Esophagus squamous epithelium (tissue), 5 donors: ENCODE data around the gene SAG. TPM values are rescaled to one million over a fixed set of nuclear protein-coding genes. Genes with fewer than 3 reads are reported as not detected.

Source experiments
- DNase-seq: peaks from one replicate; lab custom pipeline; 2025; lab: John Stamatoyannopoulos, UW
- H3K27ac ChIP-seq, 4 donors: fragments of 200-600 bp; sonication (generic); one replicate each; pipeline ENCODE4 v1.5.1; 2016 to 2019; ENCODE audit warnings: mild to moderate bottlenecking in 1 of 4
- H3K27me3 ChIP-seq, 4 donors: fragments of 200-600 bp; sonication (generic); 1 replicate in 3 of 4; 2 replicates in 1 of 4; pipeline versions ENCODE4 v1.5.1 to v1.6.0; 2017 to 2021; ENCODE audit warnings: antibody characterized with exemption in 1 of 4
- H3K36me3 ChIP-seq, 3 donors: fragments of 200-600 bp; sonication (generic); one replicate each; pipeline ENCODE4 v1.5.1; 2016 to 2019
- H3K4me1 ChIP-seq, 3 donors: fragments of 200-600 bp; sonication (generic); one replicate each; pipeline ENCODE4 v1.5.1; 2017 to 2019
- H3K4me3 ChIP-seq, 4 donors: fragments of 200-600 bp; sonication (generic); 1 replicate in 3 of 4; 2 replicates in 1 of 4; pipeline ENCODE4 v1.5.1; 2016 to 2019; ENCODE audit warnings: mild to moderate bottlenecking in 2 of 4, moderate library complexity in 1 of 4
- H3K9me3 ChIP-seq, 3 donors: fragments of 200-600 bp; sonication (generic); one replicate each; pipeline ENCODE4 v1.5.1; 2016 to 2019
- POLR2A ChIP-seq, 4 donors: fragments of 450-650 bp; IDR thresholded peaks; one replicate each; pipeline ENCODE4 v1.6.1; 2017; ENCODE audit warnings: antibody characterized with exemption in 4 of 4, mild to moderate bottlenecking in 4 of 4, moderate library complexity in 3 of 4
- WGBS, 2 donors: methylation state at CpG; one replicate each; pipeline ENCODE4 v1.1.5; 2018; 5-methylcytosine and 5-hydroxymethylcytosine counted together
- intact Hi-C: fragments of 100-400 bp; cut with DNase I; formaldehyde crosslinking; loops from one replicate; pipeline ENCODE4 v1.15.0; 2022
- total RNA-seq, 4 donors: library from RNA; depleted of rRNA; stranded (reverse); fragments of >200 nt; gene quantifications; one replicate each; pipeline ENCODE4 v1.1.0, GENCODE V29; 2016
- TF ChIP-seq, protein P1 (sequence below), 6 experiments: fragments of 450-650 bp in 4 of 6; fragments of 200-600 bp in 2 of 6; sonication (generic) in 2 of 6; IDR thresholded peaks; one replicate each; pipeline ENCODE4 v1.5.1; 2016 to 2019; ENCODE audit warnings: antibody characterized with exemption in 6 of 6, mild to moderate bottlenecking in 4 of 6, moderate library complexity in 4 of 6
- donor health status: DM: yes; HTN: yes; CAD: no.

Gene SAG
- total RNA-seq, 4 donors from 2014 or later = not detected

DNA sequence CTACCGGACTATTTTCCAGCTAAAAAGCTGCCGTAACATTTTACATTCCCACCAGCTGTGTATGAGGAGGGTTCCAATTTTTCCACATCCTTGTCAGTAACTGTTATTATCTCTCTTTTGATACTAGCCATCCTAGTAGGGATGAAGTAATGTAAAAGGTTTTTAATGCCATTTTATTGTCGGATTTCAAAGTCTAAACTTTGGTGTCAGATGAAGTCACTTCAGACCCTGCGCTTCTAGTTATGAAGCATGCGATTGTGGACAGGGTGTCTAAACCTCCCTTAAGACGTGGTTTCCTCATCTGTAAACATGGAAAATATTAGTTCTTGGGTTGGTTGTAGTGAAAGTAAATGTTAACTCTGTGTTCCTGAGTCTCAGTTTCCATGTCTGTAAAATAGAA, 51.3 kb downstream of the SAG start:
- Histone ChIP-seq H3K27ac (no peak overlapping the region), H3K36me3 (peaks cover 0 to 6% (median 0%) of the 10 kb centered on the region in 3 donors), H3K27me3 (no peaks in the 10 kb centered on the region), H3K9me3 (no peaks in the 10 kb centered on the region), H3K4me1 (peaks cover 8 to 27% (median 8%) of the 10 kb centered on the region in 3 donors), H3K4me3 (no peak overlapping the region)
- no peak for DNase-seq
- intact Hi-C loops = loop anchor here (10.0 kb wide), 1 partner anchor 86 kb away; no protein-coding TSS in a partner anchor
- WGBS, 2 donors = 80 to 88% methylated on average over 6 of the region's 6 CpGs
- TF ChIP-seq POLR2A (IDR thresholded peaks at IDR 0.05) = no peak

DNA sequence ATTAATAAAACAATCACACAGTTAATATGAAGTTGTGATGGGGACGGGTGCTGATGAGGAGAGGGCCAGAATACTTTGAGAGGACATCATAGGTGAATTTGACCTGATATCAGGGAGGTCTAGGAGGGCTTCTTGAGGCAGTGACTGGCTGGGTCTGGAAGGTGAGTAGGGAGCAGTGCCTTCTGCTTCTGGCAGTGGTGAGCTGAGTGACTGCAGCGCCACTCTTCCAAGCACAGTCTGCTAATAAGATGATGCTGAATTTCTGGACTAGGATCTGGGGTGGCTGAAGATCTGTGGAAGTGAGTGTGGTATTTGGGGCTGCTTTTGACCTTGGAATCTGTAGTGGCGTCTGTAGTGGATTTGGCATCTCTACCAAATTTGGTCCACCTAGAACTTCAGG, 52.2 kb downstream of the SAG start:
- Histone ChIP-seq H3K4me3 (no peak overlapping the region), H3K27ac (no peak overlapping the region), H3K9me3 (no peaks in the 10 kb centered on the region), H3K4me1 (peaks cover 6 to 25% (median 8%) of the 10 kb centered on the region in 3 donors), H3K36me3 (peaks cover 0 to 8% (median 0%) of the 10 kb centered on the region in 3 donors), H3K27me3 (no peaks in the 10 kb centered on the region)
- 83 to 90% methylated on average over 3 of the region's 3 CpGs for WGBS, 2 donors
- intact Hi-C loops = loop anchor here (10.0 kb wide), 1 partner anchor 85 kb away; no protein-coding TSS in a partner anchor
- no peak for DNase-seq
- TF ChIP-seq POLR2A (IDR thresholded peaks at IDR 0.05) = no peak
- TF ChIP-seq, protein P1, sequence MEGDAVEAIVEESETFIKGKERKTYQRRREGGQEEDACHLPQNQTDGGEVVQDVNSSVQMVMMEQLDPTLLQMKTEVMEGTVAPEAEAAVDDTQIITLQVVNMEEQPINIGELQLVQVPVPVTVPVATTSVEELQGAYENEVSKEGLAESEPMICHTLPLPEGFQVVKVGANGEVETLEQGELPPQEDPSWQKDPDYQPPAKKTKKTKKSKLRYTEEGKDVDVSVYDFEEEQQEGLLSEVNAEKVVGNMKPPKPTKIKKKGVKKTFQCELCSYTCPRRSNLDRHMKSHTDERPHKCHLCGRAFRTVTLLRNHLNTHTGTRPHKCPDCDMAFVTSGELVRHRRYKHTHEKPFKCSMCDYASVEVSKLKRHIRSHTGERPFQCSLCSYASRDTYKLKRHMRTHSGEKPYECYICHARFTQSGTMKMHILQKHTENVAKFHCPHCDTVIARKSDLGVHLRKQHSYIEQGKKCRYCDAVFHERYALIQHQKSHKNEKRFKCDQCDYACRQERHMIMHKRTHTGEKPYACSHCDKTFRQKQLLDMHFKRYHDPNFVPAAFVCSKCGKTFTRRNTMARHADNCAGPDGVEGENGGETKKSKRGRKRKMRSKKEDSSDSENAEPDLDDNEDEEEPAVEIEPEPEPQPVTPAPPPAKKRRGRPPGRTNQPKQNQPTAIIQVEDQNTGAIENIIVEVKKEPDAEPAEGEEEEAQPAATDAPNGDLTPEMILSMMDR (IDR thresholded peaks at IDR 0.05) = no peak

DNA sequence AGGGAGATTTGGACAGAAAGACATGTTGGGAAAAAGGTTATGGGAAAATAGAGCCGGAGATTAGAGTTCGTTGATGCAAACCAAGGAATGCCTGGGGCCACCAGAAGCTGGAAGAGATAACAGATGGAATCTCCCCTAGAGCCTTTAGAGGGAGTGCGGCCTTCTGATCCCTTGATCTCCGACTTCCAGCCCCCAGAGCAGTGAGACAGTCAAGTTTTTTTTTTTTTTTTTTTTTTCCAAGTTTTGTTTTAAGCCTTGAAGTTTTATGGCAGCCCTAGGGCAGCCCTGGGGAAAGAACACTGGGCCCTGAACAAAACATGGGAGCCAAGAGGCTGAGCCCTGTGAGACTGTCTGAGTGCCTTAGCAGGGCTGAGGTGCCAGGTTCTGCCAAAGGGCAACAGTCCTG, 53.2 kb downstream of the SAG start:
- no peak for TF ChIP-seq POLR2A (IDR thresholded peaks at IDR 0.05)
- TF ChIP-seq, protein P1 (IDR thresholded peaks at IDR 0.05) = no peak
- Histone ChIP-seq H3K27me3 (no peaks in the 10 kb centered on the region), H3K4me1 (peaks cover 3 to 15% (median 6%) of the 10 kb centered on the region in 3 donors), H3K9me3 (no peaks in the 10 kb centered on the region), H3K36me3 (peaks cover 0 to 8% (median 0%) of the 10 kb centered on the region in 3 donors), H3K4me3 (no peak overlapping the region), H3K27ac (no peak overlapping the region)
- DNase-seq = no peak
- WGBS, 2 donors = 64 to 90% methylated on average over 4 of the region's 4 CpGs
- intact Hi-C loops = no loop called here

DNA sequence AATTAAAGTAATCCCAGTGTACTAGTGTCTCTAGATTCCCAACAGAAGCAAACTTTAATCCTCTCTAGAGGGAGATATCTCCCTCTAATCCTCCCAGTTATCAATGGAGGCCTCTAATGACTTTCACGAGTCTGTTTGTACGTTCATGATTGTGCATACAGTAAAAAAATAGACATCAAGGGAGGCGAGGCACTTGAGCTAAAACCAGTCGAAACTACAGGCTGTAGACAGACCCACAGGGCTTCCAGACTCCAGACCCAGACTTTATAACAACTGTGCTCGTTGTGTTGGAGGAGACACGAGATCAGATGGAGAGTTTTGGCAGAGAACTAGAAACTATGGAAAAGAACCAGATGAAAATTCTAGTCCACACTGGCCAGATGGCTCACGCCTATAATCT, 53.7 kb downstream of the SAG start:
- Histone ChIP-seq H3K36me3 (peaks cover 0 to 8% (median 0%) of the 10 kb centered on the region in 3 donors), H3K27me3 (no peaks in the 10 kb centered on the region), H3K4me1 (peaks cover 0 to 10% (median 3%) of the 10 kb centered on the region in 3 donors), H3K27ac (no peak overlapping the region), H3K4me3 (no peak overlapping the region), H3K9me3 (no peaks in the 10 kb centered on the region)
- intact Hi-C loops = no loop called here
- 78 to 82% methylated on average over 7 of the region's 7 CpGs for WGBS, 2 donors
- no peak for DNase-seq
- TF ChIP-seq, protein P1 (IDR thresholded peaks at IDR 0.05) = no peak
- TF ChIP-seq POLR2A (IDR thresholded peaks at IDR 0.05) = no peak

DNA sequence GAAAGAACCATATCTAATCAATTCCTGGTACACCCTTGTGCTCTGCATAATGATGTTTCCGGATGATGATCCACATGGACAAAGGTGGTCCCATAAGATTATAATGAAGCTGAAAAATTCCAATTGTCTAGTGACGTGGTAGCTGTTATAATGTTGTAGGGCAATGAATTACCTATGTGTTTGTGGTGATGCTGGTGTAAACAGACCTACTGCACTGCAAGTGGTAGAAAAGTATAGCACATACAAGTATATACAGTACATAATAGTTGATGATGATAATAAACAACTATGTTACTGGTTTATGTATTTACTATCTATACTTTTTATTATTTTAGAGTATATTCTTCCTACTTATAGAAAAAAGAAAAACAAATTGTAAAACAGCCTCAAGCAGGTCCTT, 55.1 kb downstream of the SAG start:
- H3K4me3 ChIP-seq = no peak overlapping the region
- H3K27me3 ChIP-seq = no peaks in the 10 kb centered on the region
- DNase-seq = no peak
- TF ChIP-seq, protein P1 (IDR thresholded peaks at IDR 0.05) = no peak
- TF ChIP-seq POLR2A (IDR thresholded peaks at IDR 0.05) = no peak
- peaks cover 0 to 8% (median 0%) of the 10 kb centered on the region in 3 donors for H3K36me3 ChIP-seq
- WGBS, 2 donors = 68 to 72% methylated on average over 2 of the region's 2 CpGs
- H3K27ac ChIP-seq = no peak overlapping the region
- intact Hi-C loops = no loop called here
- no peaks in the 10 kb centered on the region for H3K4me1 ChIP-seq
- H3K9me3 ChIP-seq = no peaks in the 10 kb centered on the region
